ENCODE results near the gene TTC22.
A peak's percentile ranks its signal among the peaks of the same experiment; 100 is the strongest.
"Not testable (repeated sequence)": the region's sequence is repeated elsewhere in the genome, so short reads cannot be mapped to it uniquely, and the experiment has no call there.

TTC22 gene

DNA sequence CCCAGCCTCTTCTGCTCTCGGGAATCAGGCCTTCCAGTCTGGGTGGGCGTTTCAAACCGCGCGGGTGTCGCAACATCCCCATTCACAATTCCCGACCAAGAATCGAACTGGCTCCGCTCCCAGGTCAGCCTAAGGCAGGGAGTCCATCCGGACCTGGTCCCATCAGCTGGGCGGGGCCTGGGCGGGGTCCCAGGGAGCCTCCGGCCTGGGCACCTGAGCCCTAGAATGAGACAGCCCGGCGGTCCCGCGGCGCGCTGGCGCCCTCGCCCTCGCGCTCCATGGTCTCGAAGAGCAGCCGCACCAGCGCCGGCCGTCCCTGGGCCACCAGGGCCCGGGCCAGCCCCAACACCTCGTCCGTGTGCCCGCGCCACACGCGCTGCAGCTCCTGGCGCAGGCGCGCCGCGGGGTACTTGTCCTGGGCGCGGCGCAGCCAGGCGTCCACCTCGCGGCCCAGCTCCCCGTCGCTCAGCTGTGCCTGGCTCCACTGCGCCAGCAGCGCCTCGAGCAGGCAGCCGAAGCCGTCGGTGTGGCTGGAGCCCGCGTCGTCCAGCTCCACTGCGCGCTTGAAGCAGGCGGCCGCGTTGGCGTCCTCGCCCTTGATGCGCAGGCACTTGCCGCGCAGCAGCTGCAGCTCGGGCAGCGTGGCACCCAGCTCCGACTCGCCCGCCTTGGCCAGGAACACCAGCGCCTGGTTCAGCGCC, 19.9 kb downstream of the TTC22 start:
- no peak for DNase-seq

DNA sequence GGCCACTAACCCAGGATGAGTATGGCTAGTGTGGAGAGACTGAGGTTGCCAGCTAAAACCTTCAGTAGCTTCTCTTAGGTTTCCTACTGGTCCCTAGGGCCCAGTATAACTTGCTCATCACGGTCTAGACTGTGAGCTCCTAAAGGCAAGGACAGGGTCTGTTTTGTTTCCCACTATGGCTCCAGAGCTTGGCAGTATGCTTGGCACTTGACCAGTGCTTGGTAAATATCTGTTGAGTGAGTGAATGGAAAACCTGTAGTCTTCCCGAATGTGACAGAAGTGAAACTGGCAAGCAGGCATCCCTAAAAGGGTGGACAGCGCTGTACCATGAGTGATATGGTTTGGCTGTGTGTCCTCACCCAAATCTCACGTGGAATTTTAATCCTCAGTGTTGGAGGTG, 23.7 kb downstream of the TTC22 start:
- no peak for DNase-seq

DNA sequence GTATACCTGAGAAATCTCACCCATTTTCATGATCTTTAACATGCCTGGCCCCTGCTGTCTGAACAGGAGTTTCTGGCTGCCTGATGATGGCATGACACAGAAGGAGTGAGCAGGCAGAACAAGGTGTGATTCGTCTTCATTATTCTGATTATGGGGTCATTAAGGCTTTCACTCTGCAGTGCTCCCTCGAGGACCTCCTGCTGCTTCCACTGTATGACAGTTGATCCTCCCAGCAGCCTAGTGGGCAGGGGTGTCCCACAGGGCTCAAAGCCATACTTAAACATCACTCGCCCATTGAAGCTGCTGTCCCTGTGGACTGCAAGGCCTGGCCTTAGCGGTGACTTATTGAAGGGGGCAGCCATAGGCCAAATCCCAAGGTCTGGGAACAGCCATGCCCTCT, 24.1 kb downstream of the TTC22 start:
- DNase-seq: no peak

DNA sequence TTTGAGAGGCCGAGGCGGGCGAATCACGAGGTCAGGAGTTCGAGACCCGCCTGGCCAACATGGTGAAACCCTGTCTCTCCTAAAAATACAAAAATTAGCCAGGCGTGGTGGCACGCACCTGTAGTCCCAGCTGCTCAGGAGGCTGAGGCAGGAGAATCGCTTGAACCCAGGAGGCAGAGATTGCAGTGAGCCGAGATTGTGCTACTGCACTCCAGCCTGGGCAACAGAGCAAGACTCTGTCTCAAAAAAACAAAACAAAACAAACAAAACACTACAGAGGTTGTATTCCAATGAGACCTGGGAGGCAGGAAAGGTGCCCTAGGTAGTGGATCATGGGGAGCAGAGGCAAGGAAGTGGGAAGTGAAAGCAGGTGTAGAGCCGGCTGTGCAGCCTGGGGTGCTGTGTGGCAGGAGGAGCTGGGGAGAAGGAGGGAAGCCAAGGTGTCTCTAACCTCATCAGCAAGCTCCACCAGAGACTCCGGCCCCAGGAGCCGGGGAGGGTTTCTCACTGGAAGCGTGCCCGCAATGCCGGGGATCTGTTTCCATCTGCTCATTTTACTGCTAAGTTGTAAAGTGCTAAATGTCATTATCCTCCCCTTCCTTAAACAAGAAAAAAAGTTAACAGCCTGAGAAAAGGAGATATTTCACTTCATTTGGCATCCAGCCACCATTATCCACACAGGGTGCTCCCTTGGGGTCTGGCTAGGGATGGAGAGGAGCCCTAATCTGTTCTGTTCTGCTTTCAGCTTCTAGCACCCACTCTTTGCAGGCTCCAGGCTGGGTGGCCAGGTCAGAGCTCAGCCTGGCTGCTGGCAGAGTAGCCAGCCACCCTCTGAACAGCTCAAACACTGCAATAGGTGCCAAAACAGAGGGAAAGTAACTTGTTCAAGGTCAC, 25.0 kb downstream of the TTC22 start:
- DNase-seq: not testable (repeated sequence)

DNA sequence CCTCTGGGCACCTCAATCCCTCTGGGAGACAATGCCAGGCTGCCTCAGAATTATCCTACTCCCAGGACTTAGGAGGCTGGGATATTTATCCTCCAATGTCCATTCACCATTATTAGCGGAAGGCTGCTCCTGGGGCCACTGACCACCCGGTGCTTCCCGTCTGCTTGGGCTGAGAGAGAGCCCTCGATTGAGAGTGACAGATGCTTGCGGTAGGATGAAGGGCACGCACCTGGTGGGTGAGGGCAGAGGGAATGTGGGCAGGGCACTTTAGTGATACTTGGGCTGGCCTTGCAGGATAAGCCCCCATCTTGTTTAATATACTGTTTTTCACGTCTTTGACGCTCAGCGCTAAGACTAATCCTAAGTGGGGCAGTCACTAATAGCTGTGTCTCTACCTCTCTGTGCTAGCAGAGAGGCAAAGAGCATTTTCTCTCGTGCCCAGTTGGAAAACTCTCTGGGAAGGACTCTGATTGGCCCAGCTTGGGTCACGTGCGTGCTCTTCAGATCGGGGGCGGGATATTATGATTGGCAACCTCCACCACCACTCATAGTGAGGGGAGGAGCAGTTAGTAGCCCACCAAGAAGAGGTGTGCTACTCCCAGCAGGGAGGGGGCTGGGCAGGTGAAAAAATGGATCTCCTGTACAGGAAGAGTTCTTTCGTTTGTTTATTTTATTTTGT, 26.2 kb downstream of the TTC22 start:
- DNase-seq: peak; percentile 26

DNA sequence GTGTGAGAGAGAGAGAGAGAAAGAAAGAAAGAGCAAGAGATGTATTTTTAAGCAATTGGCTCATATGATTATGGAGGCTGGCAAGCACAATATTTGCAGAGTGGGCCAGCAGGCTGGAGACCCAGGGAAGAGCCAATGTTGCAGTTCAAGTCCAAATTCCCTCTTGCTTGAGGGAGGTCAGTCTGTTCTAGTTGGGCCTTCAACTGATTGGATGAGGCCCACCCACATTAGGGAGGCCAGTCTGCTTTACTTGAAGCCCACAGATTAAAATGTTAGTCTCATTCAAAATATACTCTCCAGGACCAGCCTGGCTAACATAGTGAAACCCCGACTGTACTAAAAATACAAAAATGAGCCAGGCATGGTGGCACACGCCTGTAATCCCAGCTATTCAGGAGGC, 28.2 kb downstream of the TTC22 start:
- DNase-seq: no peak

DNA sequence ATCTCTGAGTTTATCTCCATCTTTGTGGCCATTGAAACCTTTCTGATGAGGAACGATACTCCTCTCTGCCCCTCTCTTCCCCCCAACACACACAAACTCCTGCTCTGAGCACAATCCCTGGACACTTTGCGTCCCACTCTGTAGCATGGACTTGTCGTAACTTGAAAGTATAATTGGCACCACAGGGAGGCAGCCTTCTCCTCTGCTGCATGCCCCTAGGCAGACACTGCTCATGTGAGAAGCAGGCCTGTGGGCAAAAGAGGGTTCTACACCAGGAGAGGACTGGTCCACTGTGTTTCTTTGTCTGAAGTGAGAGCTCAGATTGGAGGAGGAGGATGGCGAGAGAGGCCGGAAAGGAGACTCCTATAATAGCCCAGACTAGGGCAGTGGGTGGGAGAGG, 33.0 kb downstream of the TTC22 start:
- peak; percentile 38 for DNase-seq

DNA sequence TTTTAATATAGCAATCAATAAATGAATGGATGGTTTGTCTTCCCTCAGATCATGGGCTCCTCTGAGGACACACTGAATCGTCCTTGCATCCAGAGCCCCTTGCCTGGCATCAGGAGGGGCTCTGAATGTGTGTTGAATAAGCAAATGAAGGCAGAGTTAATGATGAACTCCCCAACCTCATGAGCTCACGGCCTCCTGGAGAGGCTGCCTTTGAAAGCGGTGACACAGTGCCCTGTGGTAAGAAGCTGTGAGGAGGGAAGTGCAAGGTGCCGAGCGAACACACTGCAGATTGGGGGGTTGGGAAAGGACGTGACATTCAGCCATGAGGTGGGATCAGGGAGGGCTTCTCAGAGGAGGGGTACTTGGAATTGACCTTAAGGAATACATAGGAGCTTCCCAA, 33.6 kb downstream of the TTC22 start:
- DNase-seq: no peak

DNA sequence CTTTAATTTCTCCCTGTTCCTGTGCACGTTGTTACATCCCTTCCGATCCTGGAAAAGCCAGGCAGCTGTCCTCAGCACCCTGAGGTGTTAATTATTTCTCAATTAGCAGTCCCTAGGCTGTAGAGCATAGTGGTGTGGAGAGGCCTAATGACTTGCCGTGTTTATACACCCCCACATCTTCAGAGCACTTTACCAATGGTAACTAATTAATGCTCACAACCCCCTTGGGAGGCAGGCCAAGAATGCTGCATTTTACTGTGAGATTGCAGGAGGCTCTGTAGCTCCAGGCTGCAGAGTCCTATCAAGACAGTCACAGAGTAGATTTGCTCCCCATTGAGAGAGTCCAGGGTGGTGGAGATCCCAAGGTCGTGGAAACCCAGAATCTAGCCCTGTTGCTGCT, 34.4 kb downstream of the TTC22 start:
- no peak for DNase-seq

DNA sequence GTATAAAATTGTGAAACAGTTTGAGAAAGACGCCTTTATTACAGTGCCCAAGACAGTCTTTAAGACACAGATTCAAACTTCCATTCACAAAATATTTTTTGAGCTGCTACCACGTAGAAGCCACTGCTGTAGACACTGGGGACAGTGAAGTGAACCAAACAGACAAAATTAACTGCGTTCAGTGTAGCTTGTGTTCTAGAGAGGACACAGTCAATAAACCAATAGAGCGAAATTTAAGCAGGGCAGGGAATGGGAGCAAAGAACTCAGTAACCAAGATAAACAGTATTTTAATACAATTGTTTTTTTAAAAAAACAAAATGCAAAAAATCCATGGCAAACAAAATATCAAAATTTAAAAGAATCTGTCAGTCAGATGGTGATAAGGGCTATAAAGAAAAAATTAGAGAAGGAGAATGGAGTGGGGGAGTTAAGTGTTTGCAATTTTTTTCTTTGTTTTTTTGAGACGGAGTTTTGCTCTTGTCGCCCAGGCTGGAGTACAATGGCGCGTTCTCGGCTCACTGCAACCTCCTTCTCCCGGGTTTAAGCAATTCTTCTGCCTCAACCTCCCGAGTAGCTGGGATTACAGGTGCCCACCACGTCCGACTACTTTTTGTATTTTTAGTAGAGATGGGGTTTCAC, 36.1 kb downstream of the TTC22 start:
- no peak for DNase-seq

DNA sequence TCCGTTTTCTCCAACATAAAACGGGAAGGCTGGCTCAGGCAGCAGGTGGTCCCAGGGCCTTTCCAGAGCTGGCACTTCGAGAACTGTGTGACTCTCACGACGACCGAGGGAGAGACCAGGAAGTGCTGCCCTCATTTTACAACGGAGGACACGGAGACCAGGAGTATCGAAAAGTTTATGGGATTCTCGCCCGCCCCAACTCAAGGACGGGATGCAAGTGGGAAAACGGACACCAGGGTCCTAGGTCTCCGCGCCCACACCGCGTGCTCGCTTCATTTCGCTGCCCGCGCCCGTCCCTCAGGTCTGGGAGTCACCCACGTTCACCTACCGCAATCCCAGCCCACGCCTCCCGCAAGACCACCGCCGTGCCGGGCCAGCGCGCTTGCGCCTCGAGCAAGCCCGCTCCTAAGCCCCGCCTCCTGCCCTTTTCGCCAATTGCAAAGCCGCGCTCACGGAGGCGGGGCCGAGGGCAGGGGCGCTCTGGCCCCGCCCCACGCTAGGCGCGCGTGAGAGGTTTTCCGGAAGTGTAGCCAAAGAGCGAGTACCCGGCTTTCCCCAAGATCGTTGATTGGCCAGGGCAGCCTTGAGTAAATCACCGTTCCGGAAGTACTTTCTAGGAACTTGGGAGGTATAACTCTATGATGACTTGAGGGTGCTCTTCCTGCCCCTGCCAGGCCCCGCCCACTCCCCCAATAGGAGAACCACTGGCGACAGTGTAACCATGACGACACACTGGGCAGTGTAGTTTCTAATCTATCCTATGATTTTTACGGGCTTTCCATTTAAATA, 36.8 kb downstream of the TTC22 start, which contains the start of gene PARS2:
TSS of gene PARS2 (minus strand) at position 391 of the 789 bp plus-strand sequence. CDS start 5,362 bp downstream, outside the sequence.
- DNase-seq: peak; percentile 99

DNA sequence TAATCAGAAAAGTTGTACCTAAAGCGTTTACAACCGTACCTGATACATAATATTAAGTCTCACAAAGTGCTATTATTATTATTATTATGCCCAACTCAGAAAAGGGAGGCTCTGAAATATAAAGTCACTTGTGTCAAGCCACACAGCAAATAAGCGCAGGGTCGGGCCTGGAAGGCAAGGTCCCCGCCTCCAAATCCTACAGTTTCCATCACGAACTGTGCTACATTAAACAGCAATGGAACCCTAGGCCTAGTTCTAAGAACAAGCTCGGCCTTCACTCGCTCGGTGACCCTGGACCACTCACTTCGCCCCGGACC, 37.3 kb downstream of the TTC22 start:
- DNase-seq: no peak

DNA sequence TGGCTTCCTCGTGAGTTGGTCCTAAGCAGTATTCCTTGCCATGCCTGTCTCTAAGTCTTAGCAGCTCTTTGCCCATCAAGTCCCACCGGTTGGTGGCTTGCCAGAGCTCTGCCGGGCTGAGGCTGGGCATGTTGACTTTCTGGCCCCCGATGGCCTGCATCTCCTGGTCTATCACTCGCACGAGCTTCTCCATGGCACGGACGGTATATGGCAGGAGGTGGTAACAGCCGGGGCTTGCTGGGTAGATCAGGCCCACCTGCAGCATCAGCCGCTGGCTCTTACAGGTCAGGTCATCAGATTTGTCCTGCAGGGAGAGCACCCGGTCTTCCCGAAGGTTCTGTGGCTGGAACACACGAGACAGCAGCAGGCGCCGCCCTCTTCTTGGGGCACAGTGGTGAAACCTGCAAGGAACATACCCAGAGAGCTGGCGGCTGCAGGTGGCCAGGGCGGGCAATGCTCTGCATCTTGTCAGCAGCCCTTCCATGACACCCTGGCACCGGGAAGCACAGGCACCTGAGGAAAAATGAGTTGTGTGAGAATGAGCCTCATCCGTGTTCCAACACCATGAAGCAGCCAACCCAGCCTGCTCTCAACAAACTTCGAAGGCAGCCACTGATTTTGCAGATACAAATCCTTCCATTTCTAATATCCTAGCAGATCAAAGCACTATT, 42.3 kb downstream of the TTC22 start:
- DNase-seq: no peak

DNA sequence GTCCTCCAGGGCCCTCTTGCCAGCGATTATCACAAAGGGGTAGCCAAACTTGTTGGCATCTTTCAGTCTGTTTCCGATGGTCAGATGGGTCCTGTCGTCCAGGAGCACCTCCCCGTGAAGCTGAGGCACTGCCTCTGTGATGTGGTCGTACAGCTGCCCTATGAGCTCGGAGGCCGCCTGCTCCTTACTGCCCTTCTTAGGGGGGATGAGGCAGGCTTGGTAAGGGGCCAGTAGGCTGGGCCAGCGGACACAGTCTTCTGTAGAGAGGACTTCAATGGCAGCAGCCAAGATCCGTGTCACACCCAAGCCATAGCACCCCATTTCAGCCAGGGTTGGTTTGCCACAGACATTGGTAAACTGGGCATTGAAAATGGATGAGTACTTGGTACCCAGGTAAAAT, 43.3 kb downstream of the TTC22 start:
- no peak for DNase-seq

DNA sequence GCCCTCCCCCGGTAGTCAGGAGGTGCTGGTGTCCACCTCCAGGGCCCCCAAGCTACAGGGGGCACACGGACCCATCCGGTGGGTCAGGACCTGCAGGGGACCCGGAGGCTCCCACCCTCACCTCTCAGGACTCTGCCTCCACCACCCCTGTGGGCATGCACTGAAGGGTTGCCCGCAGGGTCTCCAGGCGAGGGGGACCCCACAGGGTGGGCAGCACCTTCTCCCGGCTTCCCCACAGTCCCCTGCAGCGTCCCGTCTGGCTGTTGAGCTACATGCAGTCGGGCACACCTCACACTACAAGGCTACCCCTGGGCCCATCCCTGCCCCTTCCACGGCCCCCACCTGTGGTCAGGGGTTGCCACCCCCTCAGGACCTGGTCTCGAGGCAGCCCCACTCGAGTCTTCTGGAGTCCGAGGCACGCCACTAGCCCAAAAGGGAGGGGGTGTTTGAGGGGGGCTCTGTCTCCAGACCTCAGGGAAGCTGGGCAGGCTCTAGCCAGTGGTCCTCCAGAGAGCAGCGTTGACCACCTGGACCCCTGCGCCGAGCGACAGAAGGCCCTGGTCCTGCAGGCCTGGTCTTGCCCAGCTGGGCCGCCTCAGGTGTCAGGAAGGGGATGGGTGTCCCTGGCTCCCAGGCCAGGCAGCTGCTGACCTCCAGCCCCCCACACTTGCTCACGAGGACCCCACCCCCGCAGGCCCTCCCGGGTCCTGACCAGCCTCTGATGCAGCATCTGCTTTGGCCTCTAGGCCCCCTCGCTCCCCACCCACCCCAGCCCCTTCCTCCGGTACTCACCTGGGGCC, 46.4 kb downstream of the TTC22 start:
- DNase-seq: no peak

DNA sequence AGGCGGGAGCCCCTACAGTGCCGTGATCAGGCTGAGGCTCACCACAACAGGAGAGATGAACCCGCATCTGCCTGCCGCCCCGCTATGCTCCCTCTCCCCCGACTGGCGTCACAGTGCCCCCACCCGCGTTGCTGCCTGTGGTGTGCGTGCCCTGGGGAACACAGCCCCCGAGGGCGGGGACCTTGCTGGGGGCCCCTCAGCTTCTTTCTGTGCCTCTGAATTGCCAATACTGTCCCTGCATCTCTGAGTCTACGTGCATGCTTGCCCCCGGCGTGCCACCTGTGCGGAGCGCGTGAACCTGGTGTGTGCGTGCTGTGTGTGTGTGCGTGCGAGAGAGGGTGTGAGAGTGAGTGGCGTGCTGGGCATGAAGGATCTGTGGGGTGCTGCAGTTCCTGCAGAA, 47.1 kb downstream of the TTC22 start:
- no peak for DNase-seq

DNA sequence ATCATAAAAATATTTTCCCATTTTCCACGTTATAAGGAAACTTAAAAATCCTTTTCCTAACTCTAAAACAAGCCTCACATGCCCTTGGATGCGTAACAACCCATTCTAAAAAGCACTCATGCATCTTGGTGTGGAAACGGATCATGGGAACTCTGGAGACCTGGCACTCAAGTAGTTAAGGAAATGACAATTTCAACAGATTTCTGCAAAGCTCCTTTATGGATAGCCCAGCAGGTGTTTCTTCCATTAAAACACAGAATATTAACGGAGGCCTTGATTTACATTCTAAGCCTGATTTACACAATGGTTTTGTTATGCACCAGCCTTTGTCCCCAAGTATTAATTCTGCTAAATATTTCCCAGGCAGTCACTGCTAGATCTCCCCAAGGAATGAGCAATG, 49.7 kb downstream of the TTC22 start:
- DNase-seq: no peak

DNA sequence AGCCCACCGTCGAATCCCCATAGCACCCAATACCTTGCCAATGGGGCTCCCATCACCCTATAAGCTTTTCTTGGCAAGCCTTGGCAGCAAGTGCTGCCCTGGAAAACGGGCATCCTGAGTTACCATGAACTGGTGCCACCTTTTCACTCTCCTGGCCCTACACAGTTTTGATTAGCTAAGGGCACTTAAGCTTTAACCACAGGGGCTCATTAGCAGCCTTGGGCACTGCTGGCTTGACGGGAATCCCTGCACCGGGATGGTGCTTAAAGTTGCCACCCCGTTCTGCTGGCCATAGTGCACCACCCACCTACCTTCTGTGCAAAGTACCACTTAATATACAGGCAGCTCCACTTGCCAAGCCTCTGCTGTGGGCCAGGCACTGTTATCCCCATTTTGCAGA, 50.5 kb downstream of the TTC22 start:
- DNase-seq: no peak

DNA sequence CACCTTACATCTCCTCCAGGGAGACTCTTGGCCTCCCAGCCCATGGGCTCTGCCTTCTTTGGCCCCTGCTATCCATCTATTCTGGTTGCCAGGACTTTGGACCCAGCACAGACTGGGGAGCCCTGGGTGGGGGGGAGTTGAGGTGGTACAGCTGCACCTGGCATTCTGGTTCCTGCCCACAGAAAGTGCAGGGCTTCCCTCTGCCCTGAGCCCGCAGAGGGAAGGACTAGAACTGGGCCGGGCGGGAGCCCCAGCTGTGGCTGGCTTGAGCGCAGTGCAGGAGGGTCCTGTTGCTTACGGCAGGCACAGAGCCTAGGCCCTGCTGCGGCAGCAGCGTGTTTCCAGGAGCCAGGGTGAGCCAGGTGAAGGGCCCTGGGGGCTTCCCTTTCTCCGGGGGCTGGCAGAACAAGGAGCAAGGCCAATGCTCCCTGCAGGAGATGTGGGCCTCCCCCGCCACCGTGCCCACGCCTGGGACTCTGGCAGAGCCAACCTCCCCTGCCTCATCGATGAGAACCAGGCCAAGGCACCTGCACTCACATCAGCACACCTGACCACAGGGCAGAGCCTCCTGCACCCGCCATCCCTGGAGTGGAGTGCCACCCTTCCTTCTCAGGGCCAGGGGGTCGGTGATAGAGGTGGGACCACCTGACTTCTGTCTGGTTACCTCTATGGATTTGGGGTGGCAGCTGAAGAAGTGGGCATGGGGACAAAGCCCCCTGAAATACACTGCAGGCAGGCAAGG, 52.9 kb downstream of the TTC22 start:
- no peak for DNase-seq

DNA sequence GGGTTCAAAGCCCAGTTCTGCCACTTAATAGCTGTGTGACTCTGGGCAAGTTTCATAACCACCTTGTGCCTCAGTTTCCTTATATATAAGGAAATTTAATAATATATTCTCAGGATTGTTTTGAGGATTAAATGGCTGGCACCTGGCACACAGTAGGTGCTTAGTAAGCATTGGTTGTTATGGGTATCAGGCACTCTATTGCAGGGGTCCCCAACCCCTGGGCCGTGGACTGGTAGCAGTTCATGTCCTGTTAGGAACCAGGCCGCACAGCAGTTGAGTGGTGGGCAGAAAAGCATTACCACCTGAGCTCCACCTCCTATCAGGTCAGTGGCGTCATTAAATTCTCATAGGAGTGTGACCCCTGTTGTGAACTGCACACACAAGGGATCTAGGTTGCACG, 55.3 kb downstream of the TTC22 start:
- DNase-seq: no peak

Measured in hematopoietic multipotent progenitor cell treated with erythropoietin and hydrocortisone succinate and interleukin-3 and kit ligand, for 6 days (in vitro differentiated cells).